Lower lobe of right lung (tissue), 2 donors: ENCODE measurements around the gene FMO1. TPM values are rescaled to one million over a fixed set of nuclear protein-coding genes. Genes with fewer than 3 reads are reported as not detected.
"Not testable (repeated sequence)": the region's sequence is repeated elsewhere in the genome, so short reads cannot be mapped to it uniquely, and the experiment has no call there.

Experiments used
- ATAC-seq, 2 donors: fragments of 200-7000 bp; cut with Tn5 transposase; one replicate each; pipeline ENCODE4 v1.9.1; 2020 to 2022; ENCODE audit warnings: mild to moderate bottlenecking in 2 of 2, moderate library complexity in 2 of 2
- DNase-seq: peaks from one replicate; pipeline ENCODE4 v3.0.0-alpha.2; 2020
- H3K27ac ChIP-seq: fragments of 200-600 bp; one replicate; pipeline ENCODE4 v1.8.0; 2022
- H3K27me3 ChIP-seq: fragments of 200-600 bp; one replicate; pipeline ENCODE4 v1.8.0; 2022; ENCODE audit warnings: low read depth
- H3K36me3 ChIP-seq: fragments of 200-600 bp; one replicate; pipeline ENCODE4 v1.8.0; 2022; ENCODE audit warnings: mild to moderate bottlenecking
- H3K4me1 ChIP-seq: fragments of 200-600 bp; one replicate; pipeline ENCODE4 v1.8.0; 2022
- H3K4me3 ChIP-seq: fragments of 200-600 bp; one replicate; pipeline ENCODE4 v1.8.0; 2022; ENCODE audit warnings: mild to moderate bottlenecking
- H3K9me3 ChIP-seq: fragments of 200-600 bp; one replicate; pipeline ENCODE4 v1.8.0; 2022
- intact Hi-C: fragments of 100-400 bp; cut with DNase I; formaldehyde crosslinking; loops from one replicate; pipeline ENCODE4 v1.11.0; 2022
- total RNA-seq: library from RNA; stranded (reverse); fragmentation: NEBNext Ultra II Directional; extraction: Animal tissue kit (Norgen Biotek cat#: 25700); gene quantifications from one replicate; pipeline ENCODE4 v1.2.1, GENCODE V29; 2021
- TF ChIP-seq, protein P1 (sequence below): fragments of 200-600 bp; IDR thresholded peaks from one replicate; pipeline ENCODE4 v1.8.0; 2022; ENCODE audit warnings: antibody characterized with exemption, mild to moderate bottlenecking
- donor health status: DM: no; HTN: yes; CAD: no; lungs with severe emphysema.

The FMO1 gene
- total RNA-seq, 1 donor from 2014 or later, result 2.4 TPM

DNA sequence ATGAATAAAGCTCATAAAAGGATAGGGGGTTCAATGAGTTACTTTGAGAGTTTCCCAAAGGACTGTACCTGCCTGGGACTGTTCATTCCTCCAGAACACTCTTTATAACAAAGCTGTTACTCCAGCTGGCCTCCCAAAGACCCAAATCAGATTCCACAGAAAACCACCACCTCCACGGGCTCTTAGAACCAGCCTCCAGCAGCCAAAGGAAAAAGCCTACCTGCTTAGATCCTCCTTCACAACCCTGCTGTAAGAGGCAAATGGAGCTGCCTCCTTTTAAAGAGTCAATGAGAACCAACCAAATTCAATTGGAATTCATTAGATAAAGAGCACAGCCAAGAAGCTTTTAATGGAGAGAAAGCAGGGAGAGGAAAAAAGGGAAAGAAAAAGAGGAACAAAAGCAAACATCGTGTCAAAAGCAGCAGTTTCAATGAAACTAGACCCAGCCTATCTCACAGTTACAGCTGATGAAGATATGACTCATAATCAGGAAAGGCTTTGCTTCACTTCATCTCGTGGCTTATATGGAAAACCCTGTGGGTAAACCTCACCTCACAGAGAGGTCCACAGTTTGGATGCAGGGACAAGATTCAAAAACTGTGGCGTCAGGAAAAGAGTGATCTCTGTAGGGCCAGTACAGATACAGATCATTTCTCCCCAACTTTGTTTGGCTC, 37.9 kb downstream of the FMO1 start:
- no peak overlapping the region for H3K4me3 ChIP-seq
- no peak for DNase-seq
- H3K9me3 ChIP-seq, result no peaks in the 10 kb centered on the region
- no peak overlapping the region for H3K27ac ChIP-seq
- TF ChIP-seq, protein P1, sequence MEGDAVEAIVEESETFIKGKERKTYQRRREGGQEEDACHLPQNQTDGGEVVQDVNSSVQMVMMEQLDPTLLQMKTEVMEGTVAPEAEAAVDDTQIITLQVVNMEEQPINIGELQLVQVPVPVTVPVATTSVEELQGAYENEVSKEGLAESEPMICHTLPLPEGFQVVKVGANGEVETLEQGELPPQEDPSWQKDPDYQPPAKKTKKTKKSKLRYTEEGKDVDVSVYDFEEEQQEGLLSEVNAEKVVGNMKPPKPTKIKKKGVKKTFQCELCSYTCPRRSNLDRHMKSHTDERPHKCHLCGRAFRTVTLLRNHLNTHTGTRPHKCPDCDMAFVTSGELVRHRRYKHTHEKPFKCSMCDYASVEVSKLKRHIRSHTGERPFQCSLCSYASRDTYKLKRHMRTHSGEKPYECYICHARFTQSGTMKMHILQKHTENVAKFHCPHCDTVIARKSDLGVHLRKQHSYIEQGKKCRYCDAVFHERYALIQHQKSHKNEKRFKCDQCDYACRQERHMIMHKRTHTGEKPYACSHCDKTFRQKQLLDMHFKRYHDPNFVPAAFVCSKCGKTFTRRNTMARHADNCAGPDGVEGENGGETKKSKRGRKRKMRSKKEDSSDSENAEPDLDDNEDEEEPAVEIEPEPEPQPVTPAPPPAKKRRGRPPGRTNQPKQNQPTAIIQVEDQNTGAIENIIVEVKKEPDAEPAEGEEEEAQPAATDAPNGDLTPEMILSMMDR, result no peak
- no peak for ATAC-seq
- intact Hi-C loops, result no loop called here
- no peaks in the 10 kb centered on the region for H3K27me3 ChIP-seq
- H3K36me3 ChIP-seq, result no peaks in the 10 kb centered on the region
- no peaks in the 10 kb centered on the region for H3K4me1 ChIP-seq

DNA sequence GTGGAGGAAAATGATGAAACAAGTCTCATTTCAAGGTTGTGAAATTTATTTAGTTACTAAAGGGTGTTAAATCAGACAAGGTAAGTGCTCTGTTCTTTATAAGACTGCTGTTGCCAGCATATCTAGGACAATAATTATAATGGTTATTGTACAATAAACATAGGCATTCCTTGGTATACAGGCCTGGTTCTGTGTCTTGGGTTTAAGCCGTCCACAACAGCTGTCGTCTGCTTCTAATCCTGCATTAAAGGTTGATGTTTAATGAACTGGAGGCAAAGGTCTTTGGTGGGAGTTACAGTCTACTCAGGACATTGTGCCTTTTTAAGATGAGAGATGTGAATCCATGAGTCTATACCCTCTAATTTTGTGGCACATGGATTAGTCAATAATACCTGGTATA, 42.3 kb downstream of the FMO1 start:
- Histone ChIP-seq H3K36me3 (no peaks in the 10 kb centered on the region), H3K27me3 (no peaks in the 10 kb centered on the region), H3K9me3 (no peaks in the 10 kb centered on the region), H3K4me3 (no peak overlapping the region), H3K4me1 (no peaks in the 10 kb centered on the region), H3K27ac (no peak overlapping the region)
- intact Hi-C loops, result no loop called here
- no peak for DNase-seq
- TF ChIP-seq, protein P1, result no peak
- no peak for ATAC-seq

DNA sequence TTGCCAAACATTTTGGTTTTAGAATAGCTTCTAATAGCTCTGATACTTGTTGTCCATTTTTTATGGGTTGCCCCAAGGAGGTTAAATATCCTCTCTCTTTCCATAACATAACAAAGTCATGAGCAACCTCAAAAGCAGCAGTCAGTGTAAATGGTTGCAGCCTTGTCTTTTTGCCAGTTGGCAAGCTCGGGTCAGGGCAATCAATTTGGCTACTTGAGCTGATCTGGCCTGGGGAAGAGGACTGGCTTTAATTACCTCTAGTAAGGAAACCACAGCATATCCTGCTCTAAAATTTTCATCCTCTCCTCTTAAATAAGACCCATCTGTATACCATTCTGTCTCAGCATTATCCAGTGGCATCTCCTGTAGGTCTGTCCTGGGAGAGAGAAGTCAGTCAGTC, 44.5 kb downstream of the FMO1 start:
- TF ChIP-seq, protein P1, result no peak
- intact Hi-C loops, result no loop called here
- no peak for ATAC-seq
- Histone ChIP-seq H3K9me3 (no peaks in the 10 kb centered on the region), H3K36me3 (no peaks in the 10 kb centered on the region), H3K27me3 (no peaks in the 10 kb centered on the region), H3K27ac (no peak overlapping the region), H3K4me1 (no peaks in the 10 kb centered on the region), H3K4me3 (no peak overlapping the region)
- no peak for DNase-seq

DNA sequence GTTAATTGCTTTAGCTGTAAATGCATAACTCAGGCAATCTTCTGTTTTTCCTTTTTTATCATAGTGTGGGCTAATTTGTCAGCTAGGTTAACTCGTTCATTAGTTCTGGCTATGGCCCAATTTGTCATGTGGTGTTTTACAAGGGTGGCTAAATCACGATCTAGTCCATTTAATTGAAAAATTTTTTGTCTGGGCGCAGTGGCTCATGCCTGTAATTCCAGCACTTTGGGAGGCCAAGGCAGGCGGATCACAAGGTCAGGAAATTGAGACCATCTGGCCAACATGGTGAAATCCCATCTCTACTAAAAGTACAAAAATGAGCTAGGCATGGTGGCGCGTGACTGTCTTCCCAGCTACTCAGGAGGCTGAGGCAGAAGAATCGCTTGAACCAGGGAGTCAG, 47.1 kb downstream of the FMO1 start:
- H3K9me3 ChIP-seq, H3K27ac ChIP-seq, H3K4me3 ChIP-seq, H3K27me3 ChIP-seq, H3K36me3 ChIP-seq, DNase-seq, H3K4me1 ChIP-seq, ATAC-seq, intact Hi-C loops: not testable (repeated sequence)

DNA sequence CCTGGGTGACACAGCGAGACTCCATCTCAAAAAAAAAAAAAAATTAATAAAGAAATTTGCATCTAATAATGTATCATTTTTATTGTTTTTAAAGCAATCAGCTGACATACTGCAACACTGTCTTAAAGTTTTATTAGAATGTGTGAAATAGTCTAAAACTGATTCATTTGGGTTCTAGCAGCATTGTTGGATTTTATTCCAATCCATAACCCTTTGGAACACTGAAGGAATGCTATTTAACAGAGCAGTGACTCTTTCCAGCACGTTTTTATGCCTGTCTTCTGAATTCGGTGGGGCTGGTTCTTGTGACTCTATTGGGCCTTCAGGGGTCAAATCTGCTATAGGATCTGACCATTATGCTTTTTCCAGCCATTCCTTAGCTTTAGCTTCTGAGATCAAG, 47.5 kb downstream of the FMO1 start:
- H3K9me3 ChIP-seq, result peaks cover 9% of the 10 kb centered on the region
- no peaks in the 10 kb centered on the region for H3K36me3 ChIP-seq
- H3K4me1 ChIP-seq, result no peaks in the 10 kb centered on the region
- ATAC-seq (no peak), DNase-seq (no peak)
- no peak overlapping the region for H3K4me3 ChIP-seq
- no peak overlapping the region for H3K27ac ChIP-seq
- TF ChIP-seq, protein P1, result no peak
- intact Hi-C loops, result no loop called here
- no peaks in the 10 kb centered on the region for H3K27me3 ChIP-seq

DNA sequence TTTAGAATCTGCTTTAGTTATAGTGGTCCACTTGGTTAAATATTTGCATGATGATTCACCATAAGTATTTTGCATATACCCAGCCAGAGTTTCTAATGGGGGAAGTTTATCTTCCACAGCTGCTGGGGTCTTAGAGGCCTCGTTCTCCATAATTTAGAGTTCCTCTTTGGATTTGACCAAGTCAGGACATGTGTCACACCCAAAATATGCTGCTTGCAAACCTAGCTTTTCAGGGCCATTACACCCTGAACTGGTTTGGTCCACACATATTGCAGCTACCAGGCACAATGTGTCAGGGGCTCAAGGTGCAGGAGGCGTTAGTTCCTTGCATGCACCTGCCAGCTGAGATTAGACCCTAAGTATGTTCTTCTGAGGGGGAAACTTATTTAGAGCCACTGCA, 48.6 kb downstream of the FMO1 start:
- Histone ChIP-seq H3K27ac (no peak overlapping the region), H3K9me3 (peaks cover 12% of the 10 kb centered on the region), H3K4me1 (no peaks in the 10 kb centered on the region), H3K36me3 (no peaks in the 10 kb centered on the region), H3K4me3 (no peak overlapping the region), H3K27me3 (no peaks in the 10 kb centered on the region)
- intact Hi-C loops, result no loop called here
- TF ChIP-seq, protein P1, result no peak
- DNase-seq (no peak), ATAC-seq (no peak)
